ENCODE measurements around the gene AP1G1.
A peak's percentile ranks its signal among the peaks of the same experiment; 100 is the strongest.
"Not testable (repeated sequence)": the region's sequence is repeated elsewhere in the genome, so short reads cannot be mapped to it uniquely, and the experiment has no call there.

Gene AP1G1

DNA sequence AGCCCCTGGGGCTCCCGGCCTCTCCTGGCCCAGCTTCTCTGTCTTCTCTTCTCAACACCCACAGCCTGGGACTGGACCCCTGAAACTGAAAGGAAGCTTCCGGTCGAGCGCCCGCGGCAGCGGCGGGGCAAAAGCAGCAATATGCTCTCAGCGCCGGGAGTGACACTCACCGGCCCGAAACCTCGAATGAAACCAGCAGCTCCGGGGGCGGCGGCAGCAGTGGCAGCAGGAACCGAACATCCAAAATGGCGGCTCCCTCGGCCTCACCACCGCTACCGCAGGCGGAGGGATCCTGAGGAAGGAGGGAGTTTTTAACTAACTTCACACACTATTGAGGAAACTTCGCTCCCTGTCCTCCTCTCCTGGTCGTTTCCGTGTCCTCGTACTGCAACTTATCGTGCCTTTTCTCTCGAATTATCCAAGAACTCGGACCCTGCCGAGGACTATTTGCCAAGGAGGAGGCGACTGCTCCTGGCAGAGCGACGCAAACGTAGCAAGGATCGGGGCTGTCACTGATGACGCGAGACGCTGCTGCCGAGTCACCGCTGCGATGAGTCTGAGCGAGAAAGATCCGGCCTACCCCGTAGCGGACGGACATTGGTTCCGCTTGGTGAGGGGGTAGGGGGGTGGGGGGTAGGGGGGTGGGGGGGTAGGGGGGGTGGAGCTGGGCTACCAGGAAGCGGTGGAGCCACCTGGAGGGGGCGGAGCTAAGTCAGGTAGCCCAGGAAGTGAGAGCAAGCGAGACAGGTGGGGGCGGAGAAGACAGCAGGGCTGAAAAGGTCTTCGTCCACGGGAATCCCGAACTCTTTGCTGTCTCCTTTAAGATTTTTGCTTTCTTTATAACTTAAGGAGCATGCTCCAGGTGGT is at the start of gene AP1G1:
Gene AP1G1, minus strand, starts transcription at position 242 of the 867 bp plus-strand sequence. CDS start 19,355 bp downstream, outside the sequence.
- peak; percentile 99 for DNase-seq

GRCh38 chr16:71855937-71856662 is 47.5 kb upstream of the AP1G1 start:
- no peak for DNase-seq

DNA sequence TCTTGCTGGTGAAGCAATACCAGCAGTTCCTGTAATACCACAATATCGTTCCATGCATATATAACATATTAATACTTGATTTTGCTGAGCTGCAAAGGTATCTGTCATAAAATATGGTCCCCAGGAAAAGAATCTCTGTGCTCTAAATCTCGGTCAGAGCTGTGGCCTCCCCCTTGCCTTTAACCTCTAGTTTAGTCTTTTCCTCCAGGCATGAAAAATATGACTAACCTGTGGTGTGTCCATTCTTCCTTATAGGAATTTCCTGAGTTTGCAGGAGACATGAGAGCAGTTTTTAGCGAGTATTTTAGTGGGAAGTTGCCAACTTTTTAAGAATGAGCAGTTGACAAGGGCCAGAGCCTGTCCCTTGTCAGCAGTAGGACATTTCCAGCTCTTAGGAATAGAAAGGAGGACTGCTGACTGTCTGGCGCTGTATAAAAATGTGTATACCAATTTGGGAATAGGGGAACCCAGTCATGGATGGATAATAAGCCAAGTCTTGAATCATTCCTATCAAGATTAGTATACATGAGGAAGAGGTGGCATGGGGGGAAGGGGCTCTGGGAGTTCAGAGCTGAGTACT is 45.8 kb upstream of the AP1G1 start:
- peak; percentile 18 for DNase-seq

DNA sequence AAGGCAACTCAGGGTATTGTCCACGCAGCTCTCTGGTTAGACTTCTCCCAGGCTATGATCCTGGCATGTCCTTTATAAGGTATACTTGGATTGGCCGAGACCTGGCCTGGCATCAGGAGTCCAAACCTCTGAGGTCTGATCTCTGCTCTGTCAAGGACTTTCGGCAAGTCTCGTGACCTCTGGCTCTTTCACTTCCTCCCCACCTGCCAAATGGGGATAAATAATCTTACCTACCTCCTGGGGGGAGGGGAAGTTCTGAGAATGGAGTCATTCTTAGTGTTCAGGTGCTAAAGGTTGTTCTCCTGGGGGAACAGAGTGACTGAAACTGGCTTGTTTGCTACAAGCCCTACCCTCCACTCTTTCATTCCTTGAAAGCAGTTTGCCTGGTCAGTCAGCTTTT is 44.8 kb upstream of the AP1G1 start:
- no peak for DNase-seq

GRCh38 chr16:71852561-71852960 is 43.9 kb upstream of the AP1G1 start:
- no peak for DNase-seq

GRCh38 chr16:71852158-71852557 is 43.5 kb upstream of the AP1G1 start:
- DNase-seq, result no peak

- no peak for DNase-seq
Measured at GRCh38 chr16:71851746-71852145, 43.1 kb upstream of the AP1G1 start.

DNA sequence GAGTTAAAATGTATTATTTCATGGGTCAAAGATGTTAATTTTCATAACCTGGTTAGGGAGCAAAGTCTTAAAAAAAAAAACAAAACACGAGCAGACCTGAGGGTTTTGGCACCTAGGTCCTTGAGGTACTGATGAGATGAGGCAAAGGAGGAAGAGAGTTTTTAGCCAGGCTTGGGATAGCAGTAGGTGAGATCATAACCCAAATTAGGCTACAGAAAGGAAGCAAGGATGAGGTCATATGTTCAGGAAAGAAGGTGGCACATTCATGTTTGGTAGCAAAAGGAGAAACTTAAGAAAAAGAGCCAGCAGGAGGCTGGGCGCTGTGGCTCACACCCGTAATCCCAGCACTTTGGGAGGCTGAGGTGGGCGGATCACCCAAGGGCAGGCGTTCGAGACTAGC is 40.0 kb upstream of the AP1G1 start:
- no peak for DNase-seq

DNA sequence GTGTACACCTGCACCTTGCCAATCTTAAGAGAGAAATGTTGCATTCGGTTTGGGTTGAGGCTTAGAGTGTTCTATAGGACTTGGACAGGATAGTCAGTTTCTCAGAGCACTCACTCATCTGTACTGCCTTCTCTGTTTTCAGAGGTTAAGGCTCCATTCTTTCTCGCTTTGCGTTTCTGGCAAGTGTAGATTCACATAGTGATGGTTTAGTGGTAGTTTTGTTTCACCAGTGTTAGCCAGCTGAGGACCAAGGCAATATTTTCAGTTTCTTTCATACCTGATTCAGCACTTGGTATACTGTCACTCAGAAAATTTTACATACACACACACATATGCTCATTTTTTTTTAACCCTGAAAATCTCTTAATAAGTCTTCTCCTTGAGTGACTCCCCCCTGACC is 38.5 kb upstream of the AP1G1 start:
- DNase-seq, result no peak

DNA sequence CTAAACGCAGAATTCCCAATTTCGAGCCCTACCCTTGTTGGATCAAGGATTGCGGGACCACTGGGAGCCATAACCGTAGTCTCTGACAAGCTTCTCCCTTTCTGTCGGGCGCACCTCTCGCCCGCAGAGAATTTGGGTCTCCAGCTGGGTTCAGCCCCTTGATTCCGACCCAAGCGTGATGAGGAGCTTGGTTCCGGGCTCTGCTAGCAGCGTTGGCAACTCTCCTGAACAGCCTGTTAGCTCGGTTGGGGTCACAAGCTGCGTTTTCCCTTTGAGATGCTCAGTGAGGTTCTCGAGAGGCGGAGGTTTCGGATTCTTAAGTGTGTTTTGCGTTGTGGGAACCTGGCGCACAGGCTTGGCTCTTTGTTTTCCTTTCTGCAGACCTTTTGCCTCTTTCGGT is 37.8 kb upstream of the AP1G1 start:
- peak; percentile 6 for DNase-seq

- DNase-seq, result peak; percentile 95
Measured at GRCh38 chr16:71845639-71846430, 37.2 kb upstream of the AP1G1 start, which contains the start of gene ATXN1L. Gene ATXN1L (plus strand): TSS chr16:71845976. CDS start chr16:71849741, 3,765 bp downstream.

GRCh38 chr16:71843572-71843971 is 34.9 kb upstream of the AP1G1 start:
- DNase-seq, result no peak

DNA sequence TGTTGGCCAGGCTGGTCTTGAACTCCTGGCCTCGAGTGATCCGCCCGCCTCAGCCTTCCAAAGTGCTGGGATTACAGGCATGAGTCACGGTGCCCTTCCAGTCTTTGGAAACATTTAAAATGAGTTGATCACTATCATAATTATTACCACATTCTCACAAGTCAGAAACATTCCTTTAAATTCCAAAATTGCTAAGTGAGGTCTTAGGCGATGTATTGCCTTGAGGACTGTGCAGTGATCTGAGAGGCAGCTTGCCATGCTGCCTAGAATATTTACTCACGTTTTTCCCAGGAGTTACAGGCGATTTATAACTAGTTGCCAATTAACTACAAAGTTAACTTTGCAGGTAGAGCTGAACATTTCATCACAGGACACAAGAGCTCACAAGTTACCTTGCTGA is 31.4 kb upstream of the AP1G1 start:
- DNase-seq, result peak; percentile 68

DNA sequence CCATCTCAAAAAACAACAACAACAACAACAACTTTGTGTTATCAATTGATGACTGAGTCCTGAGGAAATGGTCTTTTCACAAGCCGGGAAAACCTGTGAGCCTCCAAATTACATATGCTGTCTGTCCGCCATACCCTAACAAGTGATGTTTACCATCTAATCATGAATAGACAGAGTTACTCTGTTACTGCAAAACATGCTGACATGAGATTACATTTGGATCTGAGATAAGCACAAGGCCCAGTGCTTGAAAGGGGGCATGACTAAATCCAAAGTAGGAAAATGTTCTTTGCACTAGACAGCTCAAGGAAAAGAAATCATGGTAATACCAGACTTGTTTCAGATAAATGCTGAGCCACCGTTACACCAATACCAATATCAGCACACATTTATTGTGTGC is 28.5 kb upstream of the AP1G1 start:
- DNase-seq, result no peak

DNA sequence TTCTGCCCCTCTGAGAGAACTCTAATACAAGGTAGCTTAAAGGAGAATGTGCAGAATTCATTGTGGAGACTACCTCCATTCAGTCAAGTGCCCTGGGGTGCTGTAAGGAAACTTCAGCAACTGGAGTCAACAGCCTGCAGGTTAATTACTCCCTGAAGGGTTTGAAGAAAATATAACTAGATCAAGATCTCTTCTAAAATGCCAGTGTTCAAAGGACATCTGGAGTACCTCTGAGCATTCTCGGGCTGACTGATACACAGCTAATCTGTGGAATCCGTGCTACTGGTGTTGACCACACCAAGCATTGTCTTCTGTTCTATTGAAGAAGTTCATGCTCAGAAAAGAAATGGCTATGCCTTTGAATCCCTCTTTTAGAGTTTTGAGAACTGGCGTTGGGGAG is 25.7 kb upstream of the AP1G1 start:
- DNase-seq, result no peak

DNA sequence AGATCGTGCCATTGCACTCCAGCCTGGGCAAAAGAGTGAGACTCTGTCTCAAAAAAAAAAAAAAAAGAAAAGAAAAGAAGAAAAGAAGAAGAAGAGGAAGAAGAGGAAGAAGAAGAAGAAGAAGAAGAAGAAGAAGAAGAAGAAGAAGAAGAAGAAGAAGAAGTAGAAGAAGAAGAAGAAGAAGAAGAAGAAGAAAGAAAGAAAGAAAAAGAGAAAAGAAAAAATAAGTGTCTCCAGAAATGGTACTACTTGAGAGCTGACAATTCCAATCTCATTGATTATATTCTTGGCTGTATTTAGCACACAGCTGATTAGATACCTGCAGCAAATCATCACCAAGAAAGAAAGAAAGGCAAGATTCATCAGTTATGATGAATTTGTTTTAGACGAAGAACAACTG is 23.5 kb upstream of the AP1G1 start:
- DNase-seq, result not testable (repeated sequence)

GRCh38 chr16:71831698-71832097 is 23.1 kb upstream of the AP1G1 start:
- DNase-seq, result not testable (repeated sequence)

DNA sequence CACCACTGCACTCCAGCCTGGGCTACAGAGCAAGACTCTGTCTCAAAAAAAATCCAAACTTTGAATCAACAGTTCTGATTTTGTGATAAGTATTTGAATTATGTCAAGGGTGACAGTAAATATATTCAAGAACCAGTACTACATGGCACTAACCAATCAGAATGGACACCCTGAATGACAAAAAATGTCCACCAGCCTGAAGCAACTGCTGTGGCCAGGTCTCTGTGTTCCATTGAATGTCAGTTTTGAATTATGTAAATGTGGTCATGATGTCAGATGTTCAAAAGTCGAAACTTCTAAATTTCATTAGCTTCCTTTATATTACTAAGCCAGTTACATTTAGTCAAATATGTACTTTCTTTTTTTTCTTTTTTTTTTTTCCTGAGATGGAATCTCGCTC is 21.7 kb upstream of the AP1G1 start:
- DNase-seq, result no peak

GRCh38 chr16:71826533-71827017 is 17.9 kb upstream of the AP1G1 start:
- DNase-seq, result no peak

DNA sequence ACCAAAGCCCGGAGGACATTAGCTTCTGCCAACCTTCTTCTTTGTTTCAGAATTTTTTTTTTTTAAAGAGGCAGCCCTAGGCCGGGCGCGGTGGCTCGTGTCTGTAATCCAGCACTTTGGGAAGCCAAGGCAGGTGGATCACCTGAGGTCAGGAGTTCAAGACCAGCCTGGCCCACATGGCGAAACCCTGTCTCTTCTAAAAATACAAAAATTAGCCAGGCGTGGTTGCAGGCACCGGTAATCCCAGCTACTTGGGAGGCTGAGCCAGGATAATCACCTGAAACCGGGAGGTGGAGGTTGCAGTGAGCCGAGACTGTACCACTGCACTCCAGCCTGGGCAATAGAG is 8.5 kb upstream of the AP1G1 start:
- not testable (repeated sequence) for DNase-seq

DNA sequence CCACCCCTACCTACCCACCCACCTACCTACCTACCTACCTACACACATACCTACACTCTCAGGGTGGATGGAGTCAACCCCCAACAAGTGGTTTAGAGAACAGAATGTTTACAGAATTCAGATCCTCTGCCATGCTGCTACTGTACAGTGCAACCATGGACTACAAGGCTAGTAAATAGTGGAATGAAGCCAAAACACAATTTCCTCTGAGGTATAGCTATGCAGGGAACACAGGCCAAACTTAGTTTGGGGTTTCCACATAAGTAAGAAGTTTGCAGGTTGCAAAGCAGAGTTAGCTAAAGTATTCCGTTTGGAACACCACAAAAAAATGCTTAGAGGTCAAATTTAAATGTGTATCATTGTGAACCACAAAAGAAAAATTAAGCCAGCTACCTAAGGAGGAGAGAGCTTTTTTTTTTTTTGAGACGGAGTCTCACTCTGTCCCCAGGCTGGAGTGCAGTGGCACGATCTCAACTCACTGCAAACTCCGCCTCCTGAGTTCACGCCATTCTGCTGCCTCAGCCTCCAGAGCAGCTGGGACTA is 2.7 kb upstream of the AP1G1 start:
- DNase-seq, result peak; percentile 8

DNA sequence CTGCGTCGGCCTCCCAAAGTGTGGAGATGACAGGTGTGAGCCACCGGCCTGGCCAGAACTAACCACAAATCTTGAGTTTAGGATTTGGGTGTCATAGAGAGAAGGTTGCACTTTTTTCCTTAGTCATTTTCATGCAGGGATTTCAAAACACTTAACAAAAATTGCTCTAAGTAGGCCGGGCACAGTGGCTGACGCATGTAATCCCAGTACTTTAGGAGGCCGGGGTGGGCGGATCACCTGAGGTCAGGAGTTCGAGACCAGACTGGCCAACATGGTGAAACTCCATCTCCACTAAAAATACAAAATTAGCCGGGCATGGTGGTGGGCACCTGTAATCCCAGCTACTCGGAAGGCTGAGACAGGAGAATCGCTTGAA is 1.5 kb upstream of the AP1G1 start:
- not testable (repeated sequence) for DNase-seq

Measured in fibroblast of skin of right biceps (primary cell).